GM11168 (cell line): ENCODE measurements around the gene GABRG3.

ENCODE experiments used
- in situ Hi-C: fragments of 300-500 bp; cut with MboI; formaldehyde crosslinking; loops from one replicate; pipeline ENCODE4 v1.12.0; 2022; ENCODE audit warnings: low sequenced_read_pairs; ENCODE audit not compliant: unreplicated experiment

The GABRG3 gene

GRCh38 chr15:27234593-27234992, 263.6 kb downstream of the GABRG3 start:
- in situ Hi-C loops, result no loop called here

- in situ Hi-C loops, result no loop called here
Observed at GRCh38 chr15:27235161-27235560, 264.2 kb downstream of the GABRG3 start.

- in situ Hi-C loops, result no loop called here
Observed at GRCh38 chr15:27235681-27236080, 264.7 kb downstream of the GABRG3 start.

- in situ Hi-C loops, result no loop called here
Observed at GRCh38 chr15:27237319-27237939, 266.4 kb downstream of the GABRG3 start.

- in situ Hi-C loops, result no loop called here
Observed at GRCh38 chr15:27238209-27238608, 267.2 kb downstream of the GABRG3 start.

GRCh38 chr15:27238707-27239423, 267.9 kb downstream of the GABRG3 start:
- in situ Hi-C loops, result no loop called here

GRCh38 chr15:27241943-27242342, 271.0 kb downstream of the GABRG3 start:
- in situ Hi-C loops, result no loop called here

- in situ Hi-C loops, result no loop called here
Observed at GRCh38 chr15:27244047-27244446, 273.1 kb downstream of the GABRG3 start.

GRCh38 chr15:27248251-27248650, 277.3 kb downstream of the GABRG3 start:
- in situ Hi-C loops, result no loop called here

- in situ Hi-C loops, result no loop called here
Observed at GRCh38 chr15:27249046-27249759, 278.2 kb downstream of the GABRG3 start.

- in situ Hi-C loops, result no loop called here
Observed at GRCh38 chr15:27249760-27250109, 278.8 kb downstream of the GABRG3 start.

GRCh38 chr15:27250223-27250622, 279.2 kb downstream of the GABRG3 start:
- in situ Hi-C loops, result no loop called here

- in situ Hi-C loops, result no loop called here
Observed at GRCh38 chr15:27254055-27254454, 283.1 kb downstream of the GABRG3 start.

GRCh38 chr15:27254801-27255200, 283.8 kb downstream of the GABRG3 start:
- in situ Hi-C loops, result no loop called here

GRCh38 chr15:27256446-27256845, 285.5 kb downstream of the GABRG3 start:
- in situ Hi-C loops, result no loop called here

- in situ Hi-C loops, result no loop called here
Observed at GRCh38 chr15:27258287-27258686, 287.3 kb downstream of the GABRG3 start.

GRCh38 chr15:27260523-27260922, 289.5 kb downstream of the GABRG3 start:
- in situ Hi-C loops, result no loop called here

- in situ Hi-C loops, result no loop called here
Observed at GRCh38 chr15:27268923-27269322, 297.9 kb downstream of the GABRG3 start.

GRCh38 chr15:27271258-27271657, 300.3 kb downstream of the GABRG3 start:
- in situ Hi-C loops, result no loop called here

GRCh38 chr15:27272427-27272826, 301.4 kb downstream of the GABRG3 start:
- in situ Hi-C loops, result no loop called here

- in situ Hi-C loops, result no loop called here
Observed at GRCh38 chr15:27273506-27273905, 302.5 kb downstream of the GABRG3 start.
